ENCODE results near the gene SERTAD3.

Gene SERTAD3

DNA sequence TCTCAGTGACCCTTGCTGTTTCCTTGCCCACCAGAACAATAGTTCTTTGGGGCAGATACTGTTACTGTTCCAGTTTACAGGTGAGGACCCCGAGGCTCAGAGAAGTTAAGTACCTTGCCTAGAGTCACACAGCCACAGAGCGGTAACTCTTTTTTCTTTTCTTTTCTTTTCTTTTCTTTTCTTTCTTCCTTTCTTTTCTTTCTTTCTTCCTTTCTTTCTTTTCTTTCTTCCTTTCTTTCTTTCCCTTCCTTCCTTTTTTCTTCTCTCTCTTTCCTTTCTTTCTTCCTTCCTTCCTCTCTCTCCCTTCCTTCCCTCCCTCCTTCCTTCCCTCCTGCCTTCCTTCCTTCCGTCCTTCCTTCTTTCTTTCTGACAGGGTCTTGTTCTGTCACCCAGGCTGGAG lies 26.1 kb downstream of the SERTAD3 start:
- DNase-seq, result no peak
- TF ChIP-seq, protein P1, sequence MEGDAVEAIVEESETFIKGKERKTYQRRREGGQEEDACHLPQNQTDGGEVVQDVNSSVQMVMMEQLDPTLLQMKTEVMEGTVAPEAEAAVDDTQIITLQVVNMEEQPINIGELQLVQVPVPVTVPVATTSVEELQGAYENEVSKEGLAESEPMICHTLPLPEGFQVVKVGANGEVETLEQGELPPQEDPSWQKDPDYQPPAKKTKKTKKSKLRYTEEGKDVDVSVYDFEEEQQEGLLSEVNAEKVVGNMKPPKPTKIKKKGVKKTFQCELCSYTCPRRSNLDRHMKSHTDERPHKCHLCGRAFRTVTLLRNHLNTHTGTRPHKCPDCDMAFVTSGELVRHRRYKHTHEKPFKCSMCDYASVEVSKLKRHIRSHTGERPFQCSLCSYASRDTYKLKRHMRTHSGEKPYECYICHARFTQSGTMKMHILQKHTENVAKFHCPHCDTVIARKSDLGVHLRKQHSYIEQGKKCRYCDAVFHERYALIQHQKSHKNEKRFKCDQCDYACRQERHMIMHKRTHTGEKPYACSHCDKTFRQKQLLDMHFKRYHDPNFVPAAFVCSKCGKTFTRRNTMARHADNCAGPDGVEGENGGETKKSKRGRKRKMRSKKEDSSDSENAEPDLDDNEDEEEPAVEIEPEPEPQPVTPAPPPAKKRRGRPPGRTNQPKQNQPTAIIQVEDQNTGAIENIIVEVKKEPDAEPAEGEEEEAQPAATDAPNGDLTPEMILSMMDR (IDR thresholded peaks at IDR 0.05), result no peak
- Histone ChIP-seq H3K27ac (no peak overlapping the region), H3K9me3 (no peaks in the 10 kb centered on the region), H3K36me3 (peaks cover 7 to 8% (median 8%) of the 10 kb centered on the region in 3 donors), H3K4me1 (peaks cover 0 to 23% (median 19%) of the 10 kb centered on the region in 4 donors), H3K4me3 (no peak overlapping the region), H3K27me3 (no peaks in the 10 kb centered on the region)
- intact Hi-C loops (cut with DNase I; ENCODE audit: low total_unique reads), result loop anchor here (2.0 to 5.0 kb wide), 2 partner anchors 29 to 66 kb away; no protein-coding TSS in a partner anchor

DNA sequence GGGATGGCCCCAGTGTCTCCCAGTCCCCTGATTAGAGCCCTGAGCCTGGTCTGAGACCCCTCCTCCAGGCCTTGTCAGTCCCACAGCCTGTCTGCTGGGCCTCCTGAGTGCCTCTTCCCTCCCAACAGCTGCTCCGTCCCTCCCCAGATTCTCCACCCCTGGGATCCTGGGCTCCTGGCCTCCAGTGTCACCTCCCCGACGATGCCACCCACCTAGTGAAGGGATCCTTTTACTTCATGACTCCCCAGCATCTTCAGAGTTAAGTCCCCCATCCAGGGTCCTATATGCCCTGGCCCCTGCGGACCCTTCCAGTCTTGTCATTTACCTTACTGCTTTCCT lies 26.5 kb downstream of the SERTAD3 start:
- Histone ChIP-seq H3K9me3 (no peaks in the 10 kb centered on the region), H3K36me3 (peaks cover 3% of the 10 kb centered on the region in 3 donors), H3K27me3 (no peaks in the 10 kb centered on the region), H3K4me1 (peaks cover 0 to 18% (median 15%) of the 10 kb centered on the region in 4 donors), H3K27ac (peak overlapping the region; percentile 37 to 45), H3K4me3 (no peak overlapping the region)
- TF ChIP-seq, protein P1 (IDR thresholded peaks at IDR 0.05), result no peak
- DNase-seq, result no peak
- intact Hi-C loops (cut with DNase I; ENCODE audit: low total_unique reads), result loop anchor here (5.0 kb wide), 1 partner anchor 65 kb away; no protein-coding TSS in a partner anchor

DNA sequence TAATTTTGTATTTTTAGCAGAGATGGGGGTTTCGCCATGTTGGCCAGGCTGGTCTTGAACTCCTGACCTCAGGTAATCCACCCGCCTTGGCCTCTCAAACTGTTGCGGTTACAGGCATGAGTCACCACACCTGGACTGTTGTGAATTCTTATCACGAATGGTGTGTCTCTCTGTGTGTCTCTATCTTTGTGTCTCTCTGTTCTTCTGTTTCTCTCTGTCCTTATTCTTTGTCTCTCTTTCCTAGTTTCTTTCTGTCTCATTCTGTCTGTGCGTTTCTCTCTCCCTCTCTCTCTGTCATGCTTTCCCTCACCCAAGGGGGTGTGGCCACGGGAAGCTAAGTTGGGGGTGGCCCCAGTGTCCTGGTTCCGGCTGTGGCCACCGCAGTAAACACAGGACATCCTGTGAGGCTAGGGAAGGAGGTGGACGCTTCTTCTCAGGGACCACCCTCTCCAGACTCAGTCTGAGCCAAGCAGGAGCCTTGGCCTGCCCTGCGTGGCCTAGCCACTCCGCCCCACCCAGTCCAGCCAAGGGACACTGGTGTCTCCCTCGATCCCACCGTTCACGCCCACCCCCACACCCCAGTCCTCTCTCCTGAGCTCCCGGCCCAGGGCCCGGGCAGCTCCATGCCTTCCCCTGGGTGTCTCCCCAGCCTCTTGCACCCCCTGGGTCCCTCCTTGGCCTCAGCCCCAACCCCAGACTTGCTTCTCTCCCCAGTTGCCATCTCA lies 27.1 kb downstream of the SERTAD3 start:
- no peaks in the 10 kb centered on the region for H3K9me3 ChIP-seq
- intact Hi-C loops (cut with DNase I; ENCODE audit: low total_unique reads), result loop anchor here (5.0 kb wide), 1 partner anchor 65 kb away; no protein-coding TSS in a partner anchor
- no peaks in the 10 kb centered on the region for H3K27me3 ChIP-seq
- peak overlapping the region; percentile 37 to 45 for H3K27ac ChIP-seq
- no peak overlapping the region for H3K4me3 ChIP-seq
- H3K36me3 ChIP-seq, result no peaks in the 10 kb centered on the region
- DNase-seq, result peak in 1 of 2 donors; percentile 62
- TF ChIP-seq, protein P1 (IDR thresholded peaks at IDR 0.05), result no peak
- peaks cover 0 to 14% (median 10%) of the 10 kb centered on the region in 4 donors for H3K4me1 ChIP-seq

DNA sequence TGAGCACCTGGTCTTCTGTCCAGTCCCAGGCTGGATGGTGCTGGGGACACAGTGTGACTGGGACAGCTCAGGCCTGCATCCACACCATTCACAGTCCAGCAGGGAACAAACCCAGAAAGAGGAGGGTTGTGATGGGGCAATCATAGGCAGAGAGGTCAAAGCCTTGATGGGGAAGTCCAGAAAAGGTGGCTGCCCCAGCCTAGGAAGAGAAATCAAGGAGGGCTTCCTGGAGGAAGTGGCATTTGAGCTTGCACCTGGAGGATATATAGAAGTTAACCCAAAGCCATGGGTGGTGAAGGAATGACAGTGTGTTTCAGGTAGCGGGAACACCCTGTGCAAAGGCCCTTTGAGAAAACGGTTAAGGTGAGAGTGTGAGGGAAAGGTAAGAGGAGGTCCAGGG lies 28.4 kb downstream of the SERTAD3 start:
- Histone ChIP-seq H3K4me3 (no peak overlapping the region), H3K4me1 (peaks cover 0 to 17% (median 13%) of the 10 kb centered on the region in 4 donors), H3K27me3 (no peaks in the 10 kb centered on the region), H3K27ac (no peak overlapping the region), H3K9me3 (no peaks in the 10 kb centered on the region), H3K36me3 (no peaks in the 10 kb centered on the region)
- intact Hi-C loops (cut with DNase I; ENCODE audit: low total_unique reads), result loop anchor here (5.0 kb wide), 1 partner anchor 63 kb away; no protein-coding TSS in a partner anchor
- DNase-seq, result no peak
- TF ChIP-seq, protein P1 (IDR thresholded peaks at IDR 0.05), result no peak

DNA sequence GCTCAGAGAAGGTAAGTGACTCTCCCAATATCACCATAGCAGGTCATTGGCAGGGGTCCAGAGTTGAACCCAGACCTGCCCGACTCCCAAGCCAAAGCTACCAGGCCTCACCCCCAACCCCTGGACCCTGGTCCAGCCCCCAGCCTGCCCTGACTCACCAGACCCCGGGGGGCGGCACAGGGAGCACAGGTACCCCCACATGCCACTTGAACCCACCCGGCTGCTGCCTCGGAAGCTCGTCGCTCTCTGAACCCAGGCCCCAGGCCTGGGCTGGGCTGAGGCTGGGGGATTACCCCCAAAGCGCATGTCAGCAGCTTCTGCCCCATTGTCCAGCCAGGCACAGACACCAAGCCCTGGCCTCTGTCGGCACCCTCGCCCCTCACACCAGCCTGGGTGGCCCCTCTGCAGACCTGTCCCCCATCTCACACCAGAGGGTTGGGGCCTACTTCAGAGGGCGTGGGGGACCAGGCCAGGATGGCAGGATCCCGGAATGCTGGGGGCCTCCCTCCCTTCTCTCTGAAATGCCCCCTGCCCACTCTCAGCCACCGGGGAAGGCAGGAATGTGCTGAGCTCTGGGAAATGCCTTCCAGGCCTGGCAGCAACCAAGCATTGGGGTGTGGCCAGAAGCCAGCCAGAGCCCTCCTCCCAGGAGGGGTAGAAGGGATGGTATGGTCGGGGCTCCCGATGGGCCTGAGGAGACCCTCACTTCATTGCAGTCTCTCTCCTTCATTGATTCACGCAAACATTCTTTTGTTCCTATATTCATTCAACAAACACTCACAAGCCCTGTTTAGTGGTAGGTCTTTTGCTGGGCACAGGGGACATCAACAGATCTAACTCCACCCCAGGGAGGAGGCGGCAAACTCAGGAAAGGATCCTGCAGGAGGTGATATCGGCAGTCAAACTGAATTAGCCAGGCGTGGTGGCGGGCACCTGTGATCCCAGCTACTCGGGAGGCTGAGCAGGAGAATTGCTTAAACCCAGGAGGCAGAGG lies 29.3 kb downstream of the SERTAD3 start:
- Histone ChIP-seq H3K36me3 (no peaks in the 10 kb centered on the region), H3K4me3 (no peak overlapping the region), H3K9me3 (no peaks in the 10 kb centered on the region), H3K27ac (no peak overlapping the region), H3K4me1 (peaks cover 0 to 16% (median 11%) of the 10 kb centered on the region in 4 donors), H3K27me3 (no peaks in the 10 kb centered on the region)
- no peak for DNase-seq
- intact Hi-C loops (cut with DNase I; ENCODE audit: low total_unique reads), result loop anchor here (5.0 kb wide), 1 partner anchor 63 kb away; no protein-coding TSS in a partner anchor
- TF ChIP-seq, protein P1 (IDR thresholded peaks at IDR 0.05), result no peak

All from tibial artery (tissue), 4 donors.